HepG2 (cell line): ENCODE data around the gene ZNF248. TPM values are rescaled to one million over a fixed set of nuclear protein-coding genes. Genes with fewer than 3 reads are reported as not detected.

Experiments
- ATAC-seq: fragments of 200-7000 bp; cut with Tn5 transposase; 3 replicates; pipeline ENCODE4 v1.9.1; 2020; ENCODE audit warnings: mild to moderate bottlenecking, moderate library complexity
- BruUV-seq: library from RNA; stranded (reverse); fragments of 400-500 nt; replicated peaks from 2 replicates; lab custom pipeline; 2021; lab: Mats Ljungman, UMichigan
- CTCF ChIA-PET: fragments of 300-600 bp; formaldehyde crosslinking; extraction: SDS; loops from one replicate; lab custom pipeline; 2021; ENCODE audit warnings: low total read pairs, inconsistent platforms, low intra/inter-chr PET ratio; lab: Yijun Ruan, JAX
- POLR2A ChIA-PET: fragments of 350-600 bp; sonication (Branson Sonifier 250); formaldehyde crosslinking; loops from one replicate; lab custom pipeline; 2020; ENCODE audit warnings: antibody characterized with exemption, inconsistent platforms; lab: Yijun Ruan, JAX
- DNase-seq: peaks from one replicate; pipeline ENCODE4 v3.0.0-alpha.2; 2015; ENCODE audit warnings: low spot score
- FAIRE-seq: peaks from 3 replicates; lab custom pipeline; 2011; peaks lifted over from hg19 to GRCh38; lab: Jason Lieb, UNC
- H2AFZ ChIP-seq: one replicate; pipeline ENCODE4 v1.6.1; 2011; ENCODE audit warnings: low read length, inconsistent platforms
- H3K27ac ChIP-seq: fragments of 300-600 bp; 3 replicates; pipeline ENCODE4 v1.8.0; 2011; ENCODE audit warnings: mixed run types, mild to moderate bottlenecking, mixed read lengths, low read length, inconsistent platforms; ENCODE audit not compliant: insufficient read depth; ENCODE audit errors: extremely low read length
- H3K27me3 ChIP-seq, 2 experiments: fragments of 200-600 bp in 1 of 2; 2 replicates in 1 of 2; 3 replicates in 1 of 2; pipeline versions ENCODE4 v1.6.0 to v1.8.0; 2011; ENCODE audit warnings: low read length in 2 of 2, mild to moderate bottlenecking in 2 of 2, moderate library complexity in 2 of 2, inconsistent platforms in 1 of 2; ENCODE audit not compliant: insufficient read depth in 2 of 2, control insufficient read depth in 1 of 2
- H3K36me3 ChIP-seq, 2 experiments: fragments of 200-600 bp in 1 of 2; replicated peaks in 1 of 2; 2 replicates in 1 of 2; 3 replicates in 1 of 2; pipeline versions ENCODE4 v1.5.1 to v1.8.0; 2011; ENCODE audit warnings: low read length in 2 of 2, inconsistent platforms in 1 of 2; ENCODE audit not compliant: insufficient read depth in 2 of 2, control insufficient read depth in 1 of 2
- H3K4me1 ChIP-seq: 2 replicates; pipeline ENCODE4 v1.5.1; 2012; ENCODE audit warnings: low read length, inconsistent platforms; ENCODE audit not compliant: insufficient read depth
- H3K4me2 ChIP-seq: 2 replicates; pipeline ENCODE4 v1.6.0; 2011; ENCODE audit warnings: low read depth, low read length, inconsistent platforms
- H3K4me3 ChIP-seq, 3 experiments: fragments of 200-600 bp in 1 of 3; sonication (generic), shearing (Covaris generic) in 1 of 3; replicated peaks in 1 of 3; 2 replicates each; pipeline ENCODE4 v1.5.1; 2011 to 2016; ENCODE audit warnings: low read length in 3 of 3, inconsistent platforms in 2 of 3, low read depth in 2 of 3, mild to moderate bottlenecking in 2 of 3, control low read depth in 1 of 3, mixed read lengths in 1 of 3; ENCODE audit not compliant: insufficient read depth in 1 of 3
- H3K79me2 ChIP-seq: one replicate; pipeline ENCODE4 v1.6.1; 2011; ENCODE audit warnings: low read length, inconsistent platforms; ENCODE audit not compliant: insufficient read depth
- H3K9ac ChIP-seq: 2 replicates; pipeline ENCODE4 v1.6.0; 2011; ENCODE audit warnings: mild to moderate bottlenecking, low read depth, low read length, inconsistent platforms; ENCODE audit not compliant: insufficient read depth
- H3K9me3 ChIP-seq: 2 replicates; pipeline ENCODE4 v1.5.1; 2012; ENCODE audit warnings: mild to moderate bottlenecking, low read length
- H4K20me1 ChIP-seq: 2 replicates; pipeline ENCODE4 v1.6.0; 2011; ENCODE audit warnings: inconsistent platforms, mild to moderate bottlenecking, low read length, moderate library complexity; ENCODE audit not compliant: insufficient read depth
- AGO1 ChIP-seq: fragments of 200-400 bp; formaldehyde crosslinking; IDR thresholded peaks from 2 replicates; pipeline ENCODE4 v1.6.1; 2017; ENCODE audit warnings: mild to moderate bottlenecking, low read depth, low read length, moderate library complexity; ENCODE audit not compliant: poor library complexity, severe bottlenecking
- CEBPB ChIP-seq: IDR thresholded peaks from 2 replicates; pipeline ENCODE4 v1.6.1; 2011; ENCODE audit warnings: low read depth, low read length, improper control_type of control experiment, borderline replicate concordance
- CHCHD3 ChIP-seq: sonication (generic); formaldehyde crosslinking; IDR thresholded peaks from 2 replicates; pipeline ENCODE4 v1.8.0; 2022; ENCODE audit warnings: mild to moderate bottlenecking, missing genetic modification reagents, moderate library complexity
- ETV6 ChIP-seq: sonication (generic); formaldehyde crosslinking; conservative IDR thresholded peaks from 2 replicates; pipeline ENCODE4 v1.4.0; 2020; ENCODE audit warnings: missing genetic modification reagents
- FOSL1 ChIP-seq: sonication (generic); formaldehyde crosslinking; IDR thresholded peaks from 2 replicates; pipeline ENCODE4 v1.9.0; 2021; ENCODE audit warnings: missing genetic modification reagents, borderline replicate concordance
- GLI4 ChIP-seq: sonication (generic); formaldehyde crosslinking; IDR thresholded peaks from 2 replicates; pipeline ENCODE4 v1.5.1; 2020; ENCODE audit warnings: missing genetic modification reagents, mild to moderate bottlenecking, moderate library complexity, borderline replicate concordance
- MAFK ChIP-seq, 2 experiments: IDR thresholded peaks in 1 of 2; conservative IDR thresholded peaks in 1 of 2; 2 replicates each; pipeline ENCODE4 v1.6.1; 2011; ENCODE audit warnings: improper control_type of control experiment in 2 of 2, low read length in 2 of 2
- NRL ChIP-seq: sonication (generic); formaldehyde crosslinking; IDR thresholded peaks from 2 replicates; pipeline ENCODE4 v1.5.0; 2020; ENCODE audit warnings: missing genetic modification reagents, mild to moderate bottlenecking, moderate library complexity, borderline replicate concordance
- RBM39 ChIP-seq: fragments of 200-400 bp; formaldehyde crosslinking; IDR thresholded peaks from one replicate; pipeline ENCODE4 v1.6.1; 2018; ENCODE audit warnings: antibody characterized with exemption, mild to moderate bottlenecking, low read depth, low read length; ENCODE audit not compliant: poor library complexity, severe bottlenecking
- RXRB ChIP-seq: IDR thresholded peaks from 2 replicates; pipeline ENCODE4 v1.6.1; 2016; ENCODE audit warnings: borderline replicate concordance, missing genetic modification reagents, missing compliant biosample characterization
- XRCC5 ChIP-seq: fragments of 200-400 bp; formaldehyde crosslinking; optimal IDR thresholded peaks from 2 replicates; pipeline ENCODE3; 2017; ENCODE audit warnings: mild to moderate bottlenecking, low read length
- ZBTB42 ChIP-seq: sonication (generic); formaldehyde crosslinking; IDR thresholded peaks from 2 replicates; pipeline ENCODE4 v1.5.0; 2020; ENCODE audit warnings: mild to moderate bottlenecking, missing genetic modification reagents
- ZMYM4 ChIP-seq: sonication (generic); formaldehyde crosslinking; IDR thresholded peaks from 2 replicates; pipeline ENCODE4 v1.8.1; 2023; ENCODE audit warnings: mild to moderate bottlenecking, missing genetic modification reagents
- ZNF768 ChIP-seq: sonication (generic); formaldehyde crosslinking; IDR thresholded peaks from 2 replicates; pipeline ENCODE4 v1.4.0; 2020; ENCODE audit warnings: missing genetic modification reagents
- ZNF891 ChIP-seq: sonication (generic); formaldehyde crosslinking; IDR thresholded peaks from 2 replicates; pipeline ENCODE4 v1.5.0; 2020; ENCODE audit warnings: mild to moderate bottlenecking, missing genetic modification reagents
- in situ Hi-C: cut with HindIII; loops from 2 replicates; pipeline ENCODE4 v1.10.0; 2017; ENCODE audit warnings: low pct_unique_long_range_greater_than_20kb; ENCODE audit not compliant: extremely low pct_ligation_motif_present
- intact Hi-C: fragments of 100-400 bp; cut with micrococcal nuclease; formaldehyde crosslinking; loops from one replicate; pipeline ENCODE4 v1.10.0; 2022; ENCODE audit not compliant: unreplicated experiment
- polyA plus RNA-seq, 8 experiments: library from polyadenylated mRNA; depleted of rRNA in 3 of 8; stranded (reverse) in 7 of 8; unstranded in 1 of 8; fragments of >200 nt; fragmentation: Illumina TruSeq in 4 of 8; extraction: Trizol in 4 of 8; gene quantifications; 2 replicates each; pipeline versions ENCODE4 v1.2.1 to v1.2.3, GENCODE V29; 2011 to 2016; ENCODE audit warnings: low read depth in 4 of 8, missing spikeins in 1 of 8, mixed read lengths in 1 of 8; ENCODE audit not compliant: insufficient read depth in 1 of 8
- total RNA-seq, 5 experiments: library from RNA; depleted of rRNA; stranded (reverse); fragments of >200 nt; fragmentation: Illumina TruSeq; extraction: Trizol; gene quantifications; 2 replicates each; pipeline ENCODE4 v1.2.3, GENCODE V29; 2016; ENCODE audit warnings: low read depth in 1 of 5
- TF ChIP-seq, protein P1 (sequence below): sonication (generic); formaldehyde crosslinking; IDR thresholded peaks from 2 replicates; pipeline ENCODE4 v1.4.0; 2020; ENCODE audit warnings: mild to moderate bottlenecking, missing genetic modification reagents
- TF ChIP-seq, protein P2 (sequence below): sonication (generic); formaldehyde crosslinking; IDR thresholded peaks from 2 replicates; pipeline ENCODE4 v1.5.0; 2020; ENCODE audit warnings: missing genetic modification reagents, mild to moderate bottlenecking, borderline replicate concordance
- TF ChIP-seq, protein P3 (sequence below): sonication (generic); formaldehyde crosslinking; IDR thresholded peaks from 2 replicates; pipeline ENCODE4 v1.5.0; 2020; ENCODE audit warnings: mild to moderate bottlenecking, low read depth, missing genetic modification reagents, borderline replicate concordance
- TF ChIP-seq, protein P4 (sequence below): sonication (generic); formaldehyde crosslinking; IDR thresholded peaks from 2 replicates; pipeline ENCODE4 v1.5.1; 2020; ENCODE audit warnings: mild to moderate bottlenecking, missing genetic modification reagents, moderate library complexity

ZNF248 gene
- total and polyA plus RNA-seq, 2 of the 13 experiments (the other 11 are each of a cell fraction or from before 2014, with no cell fraction given), result 12.8 to 13.3 TPM

DNA sequence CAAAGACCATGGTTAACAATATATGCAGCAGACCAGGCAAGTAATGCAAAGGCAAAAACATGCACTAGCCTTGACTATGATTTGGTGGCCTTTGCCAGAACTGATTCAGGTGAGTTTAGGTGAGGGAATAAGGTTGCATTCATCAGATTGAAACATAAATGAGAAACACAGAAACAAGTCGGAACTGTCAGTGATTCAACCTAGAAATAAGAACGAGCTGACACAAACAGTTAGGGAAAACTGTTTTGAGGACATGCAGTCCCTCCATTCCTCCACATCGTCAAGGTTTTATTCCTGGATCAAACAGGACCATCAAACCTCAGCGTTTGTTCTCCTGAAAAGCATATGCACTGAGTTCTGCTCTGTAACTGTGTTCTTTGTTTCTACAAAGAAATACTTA, 1.8 kb downstream of the ZNF248 start (continued):
- TF ChIP-seq GLI4 (no peak), FOSL1 (CRISPR knock-in tag) (no peak), CHCHD3 (no peak), NRL (CRISPR knock-in tag) (no peak), ZMYM4 (no peak), MAFK (conservative IDR thresholded peaks at IDR 0.05 in 1 of 2, IDR thresholded peaks at IDR 0.05 in 1 of 2; ENCODE audit: low read length in 2 of 2) (no peak), ZNF768 (CRISPR knock-in tag) (no peak), RXRB (CRISPR knock-in tag) (no peak), XRCC5 (no peak), ZBTB42 (no peak)
- TF ChIP-seq, protein P1, sequence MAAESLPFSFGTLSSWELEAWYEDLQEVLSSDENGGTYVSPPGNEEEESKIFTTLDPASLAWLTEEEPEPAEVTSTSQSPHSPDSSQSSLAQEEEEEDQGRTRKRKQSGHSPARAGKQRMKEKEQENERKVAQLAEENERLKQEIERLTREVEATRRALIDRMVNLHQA (CRISPR knock-in tag), result no peak
- TF ChIP-seq, protein P2, sequence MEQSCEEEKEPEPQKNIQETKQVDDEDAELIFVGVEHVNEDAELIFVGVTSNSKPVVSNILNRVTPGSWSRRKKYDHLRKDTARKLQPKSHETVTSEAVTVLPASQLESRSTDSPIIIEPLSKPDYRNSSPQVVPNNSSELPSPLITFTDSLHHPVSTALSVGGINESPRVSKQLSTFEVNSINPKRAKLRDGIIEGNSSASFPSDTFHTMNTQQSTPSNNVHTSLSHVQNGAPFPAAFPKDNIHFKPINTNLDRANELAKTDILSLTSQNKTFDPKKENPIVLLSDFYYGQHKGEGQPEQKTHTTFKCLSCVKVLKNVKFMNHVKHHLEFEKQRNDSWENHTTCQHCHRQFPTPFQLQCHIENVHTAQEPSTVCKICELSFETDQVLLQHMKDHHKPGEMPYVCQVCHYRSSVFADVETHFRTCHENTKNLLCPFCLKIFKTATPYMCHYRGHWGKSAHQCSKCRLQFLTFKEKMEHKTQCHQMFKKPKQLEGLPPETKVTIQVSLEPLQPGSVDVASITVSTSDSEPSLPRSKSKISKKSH (CRISPR knock-in tag), result no peak

DNA sequence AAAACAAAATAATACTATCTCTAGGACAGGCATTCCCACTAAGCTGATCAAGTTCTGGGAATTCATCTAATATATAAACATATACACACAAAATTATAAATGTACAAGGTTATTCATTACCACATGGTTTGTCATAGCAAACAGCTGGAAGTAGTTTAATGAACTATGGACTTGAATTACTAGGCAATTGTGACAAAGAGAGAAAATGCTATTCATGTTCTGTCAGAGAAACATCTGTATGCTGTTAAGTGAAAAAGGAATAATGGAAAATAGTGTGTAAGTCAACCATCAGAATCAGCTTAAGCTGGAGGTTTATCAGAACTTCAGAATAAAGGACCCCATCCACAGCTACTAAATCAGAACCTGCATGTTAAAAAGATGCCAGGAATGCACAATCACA, 2.8 kb downstream of the ZNF248 start:
- ATAC-seq, result no peak
- in situ Hi-C loops (no loop called here), intact Hi-C loops (loop anchor here (5.0 to 10.0 kb wide), 3 partner anchors 42 to 160 kb away; partner anchors contain the start of genes ZNF25 and ZNF33A)
- peak overlapping the region in 2 of 3 experiments; percentile 71 to 91; a peak in 2 of 6 replicates for H3K4me3 ChIP-seq
- no peaks in the 10 kb centered on the region for H4K20me1 ChIP-seq
- ChIA-PET CTCF (no interaction called here), POLR2A (no interaction called here)
- H3K36me3 ChIP-seq, result peaks cover 2 to 15% of the 10 kb centered on the region in 2 experiments; a peak in 4 of 5 replicates
- no peaks in the 10 kb centered on the region for H3K9me3 ChIP-seq
- DNase-seq, result no peak
- H3K27me3 ChIP-seq, result no peaks in the 10 kb centered on the region; a peak in 2 of 5 replicates
- H3K79me2 ChIP-seq, result peaks cover 59% of the 10 kb centered on the region
- H3K9ac ChIP-seq, result no peak overlapping the region
- peaks cover 43% of the 10 kb centered on the region for H3K4me1 ChIP-seq
- BruUV-seq, result no TSS peak
- H3K27ac ChIP-seq, result no peak overlapping the region
- H3K4me2 ChIP-seq, result peak overlapping the region; percentile 97
- no peak overlapping the region for H2AFZ ChIP-seq
- no peak for FAIRE-seq
- TF ChIP-seq, protein P3, sequence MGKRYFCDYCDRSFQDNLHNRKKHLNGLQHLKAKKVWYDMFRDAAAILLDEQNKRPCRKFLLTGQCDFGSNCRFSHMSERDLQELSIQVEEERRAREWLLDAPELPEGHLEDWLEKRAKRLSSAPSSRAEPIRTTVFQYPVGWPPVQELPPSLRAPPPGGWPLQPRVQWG (CRISPR knock-in tag), result no peak
- TF ChIP-seq RBM39 (no peak), AGO1 (no peak), ZNF891 (CRISPR knock-in tag) (no peak), ETV6 (CRISPR knock-in tag) (no peak), CEBPB (no peak)
- TF ChIP-seq, protein P4, sequence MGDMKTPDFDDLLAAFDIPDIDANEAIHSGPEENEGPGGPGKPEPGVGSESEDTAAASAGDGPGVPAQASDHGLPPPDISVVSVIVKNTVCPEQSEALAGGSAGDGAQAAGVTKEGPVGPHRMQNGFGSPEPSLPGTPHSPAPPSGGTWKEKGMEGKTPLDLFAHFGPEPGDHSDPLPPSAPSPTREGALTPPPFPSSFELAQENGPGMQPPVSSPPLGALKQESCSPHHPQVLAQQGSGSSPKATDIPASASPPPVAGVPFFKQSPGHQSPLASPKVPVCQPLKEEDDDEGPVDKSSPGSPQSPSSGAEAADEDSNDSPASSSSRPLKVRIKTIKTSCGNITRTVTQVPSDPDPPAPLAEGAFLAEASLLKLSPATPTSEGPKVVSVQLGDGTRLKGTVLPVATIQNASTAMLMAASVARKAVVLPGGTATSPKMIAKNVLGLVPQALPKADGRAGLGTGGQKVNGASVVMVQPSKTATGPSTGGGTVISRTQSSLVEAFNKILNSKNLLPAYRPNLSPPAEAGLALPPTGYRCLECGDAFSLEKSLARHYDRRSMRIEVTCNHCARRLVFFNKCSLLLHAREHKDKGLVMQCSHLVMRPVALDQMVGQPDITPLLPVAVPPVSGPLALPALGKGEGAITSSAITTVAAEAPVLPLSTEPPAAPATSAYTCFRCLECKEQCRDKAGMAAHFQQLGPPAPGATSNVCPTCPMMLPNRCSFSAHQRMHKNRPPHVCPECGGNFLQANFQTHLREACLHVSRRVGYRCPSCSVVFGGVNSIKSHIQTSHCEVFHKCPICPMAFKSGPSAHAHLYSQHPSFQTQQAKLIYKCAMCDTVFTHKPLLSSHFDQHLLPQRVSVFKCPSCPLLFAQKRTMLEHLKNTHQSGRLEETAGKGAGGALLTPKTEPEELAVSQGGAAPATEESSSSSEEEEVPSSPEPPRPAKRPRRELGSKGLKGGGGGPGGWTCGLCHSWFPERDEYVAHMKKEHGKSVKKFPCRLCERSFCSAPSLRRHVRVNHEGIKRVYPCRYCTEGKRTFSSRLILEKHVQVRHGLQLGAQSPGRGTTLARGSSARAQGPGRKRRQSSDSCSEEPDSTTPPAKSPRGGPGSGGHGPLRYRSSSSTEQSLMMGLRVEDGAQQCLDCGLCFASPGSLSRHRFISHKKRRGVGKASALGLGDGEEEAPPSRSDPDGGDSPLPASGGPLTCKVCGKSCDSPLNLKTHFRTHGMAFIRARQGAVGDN (CRISPR knock-in tag), result no peak
